GM08714 (cell line): ENCODE data around the gene EML5.
"Not testable (repeated sequence)": the region's sequence is repeated elsewhere in the genome, so short reads cannot be mapped to it uniquely, and the experiment has no call there.

Experiments used
- H3K4me3 ChIP-seq: fragments of 200-500 bp; sonication (Bioruptor generic); 2 replicates; pipeline ENCODE4 v1.5.1; 2014; ENCODE audit warnings: mild to moderate bottlenecking, low read length, inconsistent platforms
- ZNF274 ChIP-seq: IDR thresholded peaks from 2 replicates; pipeline ENCODE4 v1.6.1; 2012; ENCODE audit warnings: mild to moderate bottlenecking, low read depth, low read length

Gene EML5

DNA sequence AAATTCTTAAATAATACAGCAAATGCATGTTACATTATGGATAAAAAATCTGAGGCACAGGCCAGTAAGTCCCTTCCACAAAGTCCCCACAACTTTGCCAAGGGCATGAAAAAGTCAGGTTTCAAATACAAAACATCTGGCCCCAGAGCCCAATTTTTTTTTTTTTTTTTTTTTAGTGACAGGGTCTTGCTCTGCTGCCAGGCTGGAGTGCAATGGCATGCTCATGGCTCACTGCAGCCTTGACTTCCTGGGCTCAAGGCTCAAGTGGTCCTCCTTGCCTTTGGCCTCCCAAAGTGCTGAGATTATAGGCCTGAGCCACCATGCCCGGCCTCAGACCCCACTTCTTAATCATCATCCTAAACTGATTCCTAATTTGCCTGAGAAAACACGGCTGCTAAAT, 28.6 kb upstream of the EML5 start:
- TF ChIP-seq ZNF274 = no peak
- H3K4me3 ChIP-seq = no peak overlapping the region

GRCh38 chr14:88819674-88820073, 26.9 kb upstream of the EML5 start:
- not testable (repeated sequence) for H3K4me3 ChIP-seq

DNA sequence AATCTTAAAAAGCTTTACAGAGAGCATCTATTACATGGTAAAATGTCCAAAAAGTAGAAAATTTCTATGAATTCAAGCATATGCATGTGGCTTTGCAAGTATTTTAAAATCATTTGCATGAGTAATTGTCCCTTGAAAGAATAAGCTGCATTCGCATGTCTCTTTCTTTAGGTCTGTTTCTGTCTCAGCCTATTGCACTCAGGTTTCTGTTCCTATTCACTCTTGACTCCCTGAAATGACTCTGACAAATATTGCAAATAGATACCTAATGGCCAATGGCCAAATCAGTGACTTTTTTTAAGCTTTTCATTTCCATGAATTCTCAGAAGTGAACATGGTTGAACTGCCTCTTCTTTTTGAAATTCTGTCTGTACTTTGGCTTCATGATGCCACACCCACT, 25.3 kb upstream of the EML5 start:
- no peak overlapping the region for H3K4me3 ChIP-seq
- no peak for TF ChIP-seq ZNF274

DNA sequence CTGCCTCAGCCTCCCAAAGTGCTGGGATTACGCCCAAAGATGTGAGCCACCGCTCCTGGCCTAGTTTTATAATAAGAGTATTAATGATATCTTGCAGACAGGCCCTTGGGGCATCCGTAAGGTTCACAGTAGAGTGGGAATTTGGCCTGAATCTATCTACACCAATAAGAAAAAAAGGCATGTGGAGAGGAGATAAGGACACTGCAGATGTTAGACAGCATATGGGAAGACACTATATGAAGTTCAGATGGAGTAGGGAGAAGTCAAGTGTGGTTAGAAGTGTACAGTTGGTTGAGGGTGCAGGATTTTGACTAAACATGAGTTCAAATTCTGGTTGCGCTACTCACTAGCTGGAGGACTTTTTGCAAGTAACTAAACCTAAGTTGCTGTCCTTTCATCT, 23.2 kb upstream of the EML5 start:
- H3K4me3 ChIP-seq = no peak overlapping the region
- no peak for TF ChIP-seq ZNF274

DNA sequence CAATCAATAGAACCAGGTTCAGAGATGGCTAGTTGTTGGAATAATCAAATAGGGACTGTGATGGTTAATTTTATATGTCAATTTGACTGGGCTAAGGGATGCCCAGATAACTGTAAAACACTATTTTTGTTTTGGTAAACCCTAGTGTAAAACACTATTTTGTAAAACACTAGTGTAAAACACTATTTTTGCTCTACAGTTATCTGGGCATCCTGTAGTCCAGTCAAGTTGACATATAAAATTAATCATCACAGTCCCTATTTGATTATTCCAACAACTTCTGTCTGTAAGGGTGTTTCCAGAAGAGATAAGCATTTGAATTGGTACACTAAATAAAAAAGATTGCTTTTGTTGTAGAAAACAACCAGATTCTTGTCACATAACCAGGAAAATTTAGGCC, 15.6 kb upstream of the EML5 start:
- TF ChIP-seq ZNF274 = no peak
- no peak overlapping the region for H3K4me3 ChIP-seq

- no peak overlapping the region for H3K4me3 ChIP-seq
- TF ChIP-seq ZNF274 = no peak
Observed at GRCh38 chr14:88804477-88804876, 11.7 kb upstream of the EML5 start.

- H3K4me3 ChIP-seq = no peak overlapping the region
- TF ChIP-seq ZNF274 = no peak
Observed at GRCh38 chr14:88804035-88804434, 11.3 kb upstream of the EML5 start.

GRCh38 chr14:88802596-88802995, 9.8 kb upstream of the EML5 start:
- TF ChIP-seq ZNF274 = no peak
- H3K4me3 ChIP-seq = no peak overlapping the region

- H3K4me3 ChIP-seq = no peak overlapping the region
- no peak for TF ChIP-seq ZNF274
Observed at GRCh38 chr14:88799522-88799921, 6.8 kb upstream of the EML5 start.

DNA sequence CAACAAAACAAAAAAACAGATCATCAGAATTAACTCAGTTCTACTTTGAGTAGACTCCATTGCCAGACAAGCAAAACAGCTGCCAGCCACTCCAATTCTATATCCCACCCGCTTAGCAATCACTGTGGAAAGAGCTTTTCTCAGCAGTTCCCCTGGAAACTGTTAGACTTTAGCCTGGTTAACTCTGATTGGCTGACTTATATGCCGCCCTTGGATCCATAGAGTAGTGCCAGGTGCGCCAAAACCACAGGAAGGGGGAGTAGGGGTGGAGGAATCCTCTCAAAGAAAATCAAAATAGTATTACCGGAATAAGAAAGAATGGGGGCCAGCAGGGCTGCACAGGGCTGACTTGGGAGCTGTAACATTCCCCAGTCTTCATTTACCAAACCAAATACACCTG, 5.4 kb upstream of the EML5 start:
- no peak overlapping the region for H3K4me3 ChIP-seq
- no peak for TF ChIP-seq ZNF274

GRCh38 chr14:88793259-88793625, 489 bp upstream of the EML5 start:
- peak overlapping the region; percentile 53; the same call in 1 of the 2 replicates for H3K4me3 ChIP-seq
- TF ChIP-seq ZNF274 = no peak

GRCh38 chr14:88791629-88792472, 902 bp downstream of the EML5 start:
- no peak for TF ChIP-seq ZNF274
- peak overlapping the region; percentile 53 for H3K4me3 ChIP-seq

DNA sequence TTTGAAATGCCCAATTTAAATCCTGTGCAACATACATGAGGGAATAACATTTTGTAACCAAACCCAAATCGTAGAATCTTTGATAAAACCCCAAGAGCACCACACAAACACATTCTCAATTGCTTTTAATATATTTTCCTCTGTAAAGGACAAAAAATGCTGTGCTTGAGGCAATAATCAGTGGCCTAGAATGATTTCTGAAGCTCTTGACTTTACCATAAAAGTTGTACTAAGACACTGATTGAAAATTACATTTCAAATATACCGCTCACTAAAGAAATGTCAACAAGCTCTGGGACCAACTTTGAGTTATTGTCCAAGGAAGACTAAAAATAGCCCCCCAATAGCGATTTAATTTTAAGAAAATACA, 1.5 kb downstream of the EML5 start:
- no peak overlapping the region for H3K4me3 ChIP-seq
- no peak for TF ChIP-seq ZNF274

DNA sequence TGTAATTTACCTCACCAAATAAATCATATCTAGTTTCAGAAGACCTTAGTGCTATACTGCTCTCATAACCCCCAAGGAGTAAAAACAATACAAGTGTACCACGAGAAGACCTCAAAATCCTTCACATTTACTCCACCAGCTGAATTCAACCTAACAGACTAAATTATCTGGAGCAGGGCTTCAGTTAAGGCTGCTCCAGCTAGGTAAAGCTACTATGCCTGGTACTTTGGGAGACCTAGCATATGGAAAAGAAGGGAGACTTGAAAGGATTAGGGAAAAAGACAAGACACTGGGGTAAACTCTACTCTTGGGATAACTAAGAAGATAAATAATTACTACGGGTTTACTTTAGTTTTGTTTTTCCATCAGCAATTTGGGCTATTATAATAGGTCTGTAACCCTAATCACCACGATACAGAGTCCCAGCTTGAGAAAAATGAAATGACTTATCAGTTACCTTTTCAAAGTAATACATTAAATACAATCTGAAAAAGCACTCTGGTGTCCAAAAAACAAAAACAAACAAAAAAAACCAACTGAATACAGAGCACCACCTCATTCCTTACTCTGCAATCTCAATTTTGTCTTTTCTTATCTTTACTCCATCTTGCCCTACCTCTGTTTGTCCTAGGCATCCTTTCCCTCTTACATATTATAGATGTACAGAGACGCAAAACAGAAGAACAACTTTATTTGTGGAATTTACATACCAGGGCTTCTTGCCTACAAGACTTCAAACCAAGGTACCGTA, 2.1 kb downstream of the EML5 start:
- H3K4me3 ChIP-seq = no peak overlapping the region
- TF ChIP-seq ZNF274 = no peak

- H3K4me3 ChIP-seq = not testable (repeated sequence)
Observed at GRCh38 chr14:88789573-88789972, 3.2 kb downstream of the EML5 start.

- no peak for TF ChIP-seq ZNF274
- no peak overlapping the region for H3K4me3 ChIP-seq
Observed at GRCh38 chr14:88786715-88787114, 6.0 kb downstream of the EML5 start.

DNA sequence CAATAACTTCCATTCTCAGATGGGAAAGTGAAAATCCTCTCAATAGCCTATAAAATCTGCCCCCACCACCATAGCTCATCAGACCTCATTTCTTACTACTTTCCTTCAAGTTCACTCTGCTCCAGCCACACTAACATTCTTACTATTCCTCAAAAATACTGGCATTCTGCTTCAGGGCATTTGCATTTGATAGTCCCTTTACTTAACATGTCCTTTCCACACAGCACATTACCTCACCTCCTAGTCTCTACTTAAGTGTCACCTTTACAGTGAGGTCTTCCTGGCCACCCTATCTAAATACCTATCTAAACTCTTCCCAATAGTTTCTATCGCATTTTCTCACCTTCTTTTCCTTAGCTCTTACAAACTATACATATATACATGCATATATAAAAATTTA, 6.8 kb downstream of the EML5 start:
- no peak for TF ChIP-seq ZNF274
- no peak overlapping the region for H3K4me3 ChIP-seq
